Measurements from ENCODE around the gene MGAM2. TPM values are rescaled to one million over a fixed set of nuclear protein-coding genes. Genes with fewer than 3 reads are reported as not detected.

MGAM2 gene
- total and polyA plus RNA-seq, 7 donors = 0.03 to 0.06 TPM; not detected in 5

- H3K4me3 ChIP-seq = no peak overlapping the region
- H3K9me3 ChIP-seq = no peaks in the 10 kb centered on the region
- intact Hi-C loops (cut with DNase I) = no loop called here
- no peak overlapping the region for H3K27ac ChIP-seq
- no peaks in the 10 kb centered on the region for H3K4me1 ChIP-seq
- WGBS, 3 donors = 51 to 68% (median 57%) methylated on average over 6 of the region's 6 CpGs
- H3K36me3 ChIP-seq (ENCODE audit: insufficient read depth in 1 of 2, low read depth in 1 of 2) = no peaks in the 10 kb centered on the region
- ATAC-seq (no peak), DNase-seq (no peak)
- TF ChIP-seq, protein P1, sequence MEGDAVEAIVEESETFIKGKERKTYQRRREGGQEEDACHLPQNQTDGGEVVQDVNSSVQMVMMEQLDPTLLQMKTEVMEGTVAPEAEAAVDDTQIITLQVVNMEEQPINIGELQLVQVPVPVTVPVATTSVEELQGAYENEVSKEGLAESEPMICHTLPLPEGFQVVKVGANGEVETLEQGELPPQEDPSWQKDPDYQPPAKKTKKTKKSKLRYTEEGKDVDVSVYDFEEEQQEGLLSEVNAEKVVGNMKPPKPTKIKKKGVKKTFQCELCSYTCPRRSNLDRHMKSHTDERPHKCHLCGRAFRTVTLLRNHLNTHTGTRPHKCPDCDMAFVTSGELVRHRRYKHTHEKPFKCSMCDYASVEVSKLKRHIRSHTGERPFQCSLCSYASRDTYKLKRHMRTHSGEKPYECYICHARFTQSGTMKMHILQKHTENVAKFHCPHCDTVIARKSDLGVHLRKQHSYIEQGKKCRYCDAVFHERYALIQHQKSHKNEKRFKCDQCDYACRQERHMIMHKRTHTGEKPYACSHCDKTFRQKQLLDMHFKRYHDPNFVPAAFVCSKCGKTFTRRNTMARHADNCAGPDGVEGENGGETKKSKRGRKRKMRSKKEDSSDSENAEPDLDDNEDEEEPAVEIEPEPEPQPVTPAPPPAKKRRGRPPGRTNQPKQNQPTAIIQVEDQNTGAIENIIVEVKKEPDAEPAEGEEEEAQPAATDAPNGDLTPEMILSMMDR (IDR thresholded peaks at IDR 0.05) = no peak
- peaks cover 0 to 2% (median 0%) of the 10 kb centered on the region in 3 donors for H3K27me3 ChIP-seq (ENCODE audit: insufficient read depth in 3 of 3, low read length in 2 of 3)
Observed at GRCh38 chr7:142104550-142105527, 6.7 kb upstream of the MGAM2 start.

DNA sequence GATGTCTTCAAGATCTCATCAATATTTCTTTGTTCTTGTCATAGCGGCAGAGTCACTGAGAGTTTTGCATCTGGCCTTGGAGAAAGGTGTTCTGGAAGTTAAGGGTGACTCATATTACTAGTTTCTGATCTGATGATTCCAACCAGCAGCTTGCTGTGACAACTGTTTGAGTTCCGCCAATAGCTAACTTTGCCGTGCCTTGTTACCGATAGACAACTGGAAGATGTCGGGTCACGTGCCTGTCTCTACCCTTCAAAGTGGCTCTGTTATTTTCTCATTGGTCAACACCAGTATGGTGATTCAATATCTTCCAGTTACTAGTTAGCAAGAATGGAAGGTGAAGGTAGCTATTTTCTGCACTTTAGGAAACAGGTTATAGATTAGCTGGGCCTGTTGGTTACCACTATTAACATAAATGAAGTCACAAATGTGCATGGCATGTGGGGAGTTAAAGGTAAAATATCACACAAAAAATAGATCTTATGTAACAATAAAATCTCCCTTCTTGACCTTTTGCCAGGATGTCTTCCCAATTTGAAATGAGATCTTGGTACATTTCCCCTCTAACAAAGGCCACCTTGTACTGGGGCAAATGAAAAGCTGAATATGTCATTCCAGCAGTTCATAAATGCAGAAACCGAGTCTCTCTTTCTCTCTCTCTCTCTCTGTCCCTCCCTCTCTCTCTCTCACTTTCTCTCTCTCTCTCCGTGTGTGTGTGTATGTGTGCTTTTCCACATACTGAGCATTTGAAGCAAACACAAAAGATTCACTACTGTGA lies 2.6 kb upstream of the MGAM2 start:
- WGBS, 3 donors = 52 to 64% (median 57%) methylated on average over 8 of the region's 8 CpGs
- Histone ChIP-seq H3K27ac (no peak overlapping the region), H3K4me3 (no peak overlapping the region), H3K9me3 (no peaks in the 10 kb centered on the region), H3K27me3 (ENCODE audit: insufficient read depth in 3 of 3, low read length in 2 of 3) (peaks cover 0 to 3% (median 2%) of the 10 kb centered on the region in 3 donors), H3K4me1 (no peaks in the 10 kb centered on the region), H3K36me3 (ENCODE audit: insufficient read depth in 1 of 2, low read depth in 1 of 2) (no peaks in the 10 kb centered on the region)
- TF ChIP-seq, protein P1 (IDR thresholded peaks at IDR 0.05) = no peak
- intact Hi-C loops (cut with DNase I) = no loop called here
- DNase-seq = no peak
- no peak for ATAC-seq

GRCh38 chr7:142110098-142110497 lies 1.4 kb upstream of the MGAM2 start:
- 75 to 80% (median 78%) methylated on average over 4 of the region's 4 CpGs for WGBS, 3 donors
- intact Hi-C loops (cut with DNase I) = no loop called here
- no peaks in the 10 kb centered on the region for H3K9me3 ChIP-seq
- no peaks in the 10 kb centered on the region for H3K4me1 ChIP-seq
- H3K36me3 ChIP-seq (ENCODE audit: insufficient read depth in 1 of 2, low read depth in 1 of 2) = no peaks in the 10 kb centered on the region
- no peak overlapping the region for H3K4me3 ChIP-seq
- no peak for DNase-seq
- H3K27ac ChIP-seq = no peak overlapping the region
- TF ChIP-seq, protein P1 (IDR thresholded peaks at IDR 0.05) = no peak
- peaks cover 0 to 3% (median 2%) of the 10 kb centered on the region in 3 donors for H3K27me3 ChIP-seq (ENCODE audit: insufficient read depth in 3 of 3, low read length in 2 of 3)
- no peak for ATAC-seq

DNA sequence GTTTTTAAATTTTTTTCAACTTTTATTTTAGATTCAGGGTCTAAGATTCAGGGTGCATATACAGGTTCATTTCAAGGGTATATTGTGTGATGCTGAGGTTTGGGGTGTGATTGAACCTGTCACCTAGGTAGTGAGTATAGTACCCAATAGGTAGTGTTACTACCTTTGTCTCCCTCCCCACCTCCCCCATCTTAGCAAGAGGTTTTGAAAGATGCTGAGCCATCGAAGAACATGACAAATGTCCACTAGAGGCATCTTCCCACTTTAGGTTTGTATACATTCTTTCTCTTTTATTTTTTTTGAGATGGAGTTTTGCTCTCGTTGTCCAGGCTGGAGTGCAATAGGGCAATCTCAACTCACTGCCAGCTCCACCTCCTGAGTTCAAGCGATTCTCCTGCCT lies 880 bp upstream of the MGAM2 start:
- DNase-seq = no peak
- TF ChIP-seq, protein P1 (IDR thresholded peaks at IDR 0.05) = no peak
- H3K4me3 ChIP-seq = no peak overlapping the region
- intact Hi-C loops (cut with DNase I) = no loop called here
- ATAC-seq = no peak
- 48 to 61% (median 60%) methylated on average over 3 of the region's 3 CpGs for WGBS, 3 donors
- H3K27me3 ChIP-seq (ENCODE audit: insufficient read depth in 3 of 3, low read length in 2 of 3) = peaks cover 0 to 3% (median 2%) of the 10 kb centered on the region in 3 donors
- no peak overlapping the region for H3K27ac ChIP-seq
- H3K36me3 ChIP-seq (ENCODE audit: insufficient read depth in 1 of 2, low read depth in 1 of 2) = no peaks in the 10 kb centered on the region
- H3K9me3 ChIP-seq = no peaks in the 10 kb centered on the region
- no peaks in the 10 kb centered on the region for H3K4me1 ChIP-seq
